ENCODE results near the gene TBC1D14.

The TBC1D14 gene

DNA sequence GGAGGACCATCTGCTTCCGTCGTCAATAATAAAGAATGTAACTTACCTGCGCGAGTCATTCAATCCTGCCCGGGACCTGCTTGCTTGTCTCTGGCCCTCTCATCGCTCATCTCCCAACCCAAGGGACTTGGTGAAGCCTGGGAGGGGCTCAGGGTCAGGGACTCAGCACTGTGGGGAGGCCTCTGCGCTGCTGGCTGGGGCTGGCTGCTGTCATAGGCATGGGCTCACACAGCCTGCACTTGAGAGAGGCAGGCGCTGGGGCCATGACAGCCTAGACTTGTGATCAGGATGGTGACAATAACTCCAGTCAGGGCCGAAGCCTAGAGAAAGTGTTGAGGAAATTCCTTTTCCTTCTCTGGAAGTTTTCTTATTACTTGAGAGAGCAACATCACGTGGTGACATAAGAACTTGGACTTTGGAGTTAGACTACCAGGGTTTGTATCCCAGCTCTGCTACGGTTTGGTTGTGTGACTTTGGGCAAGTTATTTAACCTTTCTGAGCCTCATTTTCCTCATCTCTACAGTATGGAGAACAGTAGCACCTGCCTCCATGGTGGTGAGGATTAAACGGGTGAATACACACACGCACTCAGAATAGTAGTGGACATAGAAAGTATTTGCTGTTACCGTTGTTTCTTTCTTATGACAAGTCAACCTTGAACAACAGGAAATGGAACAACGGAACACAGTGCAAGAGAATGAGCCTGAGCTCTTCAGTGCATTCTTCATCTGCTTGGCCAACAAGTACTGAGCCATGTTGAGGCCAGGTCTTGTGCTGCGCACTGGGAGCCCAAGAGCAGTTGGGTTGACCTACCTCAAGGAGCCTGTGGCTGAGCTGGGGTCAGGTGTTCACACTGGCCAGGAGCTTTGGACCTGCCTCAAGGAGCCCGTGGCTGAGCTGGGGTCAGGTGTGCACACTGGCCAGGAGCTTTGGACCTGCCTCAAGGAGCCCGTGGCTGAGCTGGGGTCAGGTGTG is 60.5 kb downstream of the TBC1D14 start:
- Histone ChIP-seq H3K27me3 (ENCODE audit: insufficient read depth, low read length, poor library complexity, severe bottlenecking) (no peaks in the 10 kb centered on the region), H3K9me2 (replicated peaks; ENCODE audit: low read depth, low read length) (no peaks in the 10 kb centered on the region), H3F3A (ENCODE audit: low read depth) (no peaks in the 10 kb centered on the region), H2AFZ (ENCODE audit: low read length) (no peak overlapping the region), H3K79me2 (ENCODE audit: insufficient read depth, low read length) (no peaks in the 10 kb centered on the region), H3K4me2 (ENCODE audit: low read depth, low read length, poor library complexity, severe bottlenecking) (no peak overlapping the region), H3K9me3 (ENCODE audit: insufficient read depth, low read depth, low read length) (no peaks in the 10 kb centered on the region), H4K20me1 (ENCODE audit: insufficient read depth, low read length, poor library complexity, severe bottlenecking) (no peaks in the 10 kb centered on the region), H3K36me3 (ENCODE audit: insufficient read depth, low read length) (peaks cover 20% of the 10 kb centered on the region; the same call in 1 of the 2 replicates), H3K4me1 (ENCODE audit: insufficient read depth, low read length, poor library complexity, severe bottlenecking) (no peaks in the 10 kb centered on the region), H3K9ac (ENCODE audit: low read depth, low read length, poor library complexity, severe bottlenecking) (no peak overlapping the region), H3K4me3 (ENCODE audit: low read length, poor library complexity, severe bottlenecking) (no peak overlapping the region)
- TF ChIP-seq, protein P1, sequence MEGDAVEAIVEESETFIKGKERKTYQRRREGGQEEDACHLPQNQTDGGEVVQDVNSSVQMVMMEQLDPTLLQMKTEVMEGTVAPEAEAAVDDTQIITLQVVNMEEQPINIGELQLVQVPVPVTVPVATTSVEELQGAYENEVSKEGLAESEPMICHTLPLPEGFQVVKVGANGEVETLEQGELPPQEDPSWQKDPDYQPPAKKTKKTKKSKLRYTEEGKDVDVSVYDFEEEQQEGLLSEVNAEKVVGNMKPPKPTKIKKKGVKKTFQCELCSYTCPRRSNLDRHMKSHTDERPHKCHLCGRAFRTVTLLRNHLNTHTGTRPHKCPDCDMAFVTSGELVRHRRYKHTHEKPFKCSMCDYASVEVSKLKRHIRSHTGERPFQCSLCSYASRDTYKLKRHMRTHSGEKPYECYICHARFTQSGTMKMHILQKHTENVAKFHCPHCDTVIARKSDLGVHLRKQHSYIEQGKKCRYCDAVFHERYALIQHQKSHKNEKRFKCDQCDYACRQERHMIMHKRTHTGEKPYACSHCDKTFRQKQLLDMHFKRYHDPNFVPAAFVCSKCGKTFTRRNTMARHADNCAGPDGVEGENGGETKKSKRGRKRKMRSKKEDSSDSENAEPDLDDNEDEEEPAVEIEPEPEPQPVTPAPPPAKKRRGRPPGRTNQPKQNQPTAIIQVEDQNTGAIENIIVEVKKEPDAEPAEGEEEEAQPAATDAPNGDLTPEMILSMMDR (conservative IDR thresholded peaks at IDR 0.05; ENCODE audit: low read length): no peak
- no peak for TF ChIP-seq EZH2phosphoT487 (IDR thresholded peaks at IDR 0.05; ENCODE audit: borderline replicate concordance)

DNA sequence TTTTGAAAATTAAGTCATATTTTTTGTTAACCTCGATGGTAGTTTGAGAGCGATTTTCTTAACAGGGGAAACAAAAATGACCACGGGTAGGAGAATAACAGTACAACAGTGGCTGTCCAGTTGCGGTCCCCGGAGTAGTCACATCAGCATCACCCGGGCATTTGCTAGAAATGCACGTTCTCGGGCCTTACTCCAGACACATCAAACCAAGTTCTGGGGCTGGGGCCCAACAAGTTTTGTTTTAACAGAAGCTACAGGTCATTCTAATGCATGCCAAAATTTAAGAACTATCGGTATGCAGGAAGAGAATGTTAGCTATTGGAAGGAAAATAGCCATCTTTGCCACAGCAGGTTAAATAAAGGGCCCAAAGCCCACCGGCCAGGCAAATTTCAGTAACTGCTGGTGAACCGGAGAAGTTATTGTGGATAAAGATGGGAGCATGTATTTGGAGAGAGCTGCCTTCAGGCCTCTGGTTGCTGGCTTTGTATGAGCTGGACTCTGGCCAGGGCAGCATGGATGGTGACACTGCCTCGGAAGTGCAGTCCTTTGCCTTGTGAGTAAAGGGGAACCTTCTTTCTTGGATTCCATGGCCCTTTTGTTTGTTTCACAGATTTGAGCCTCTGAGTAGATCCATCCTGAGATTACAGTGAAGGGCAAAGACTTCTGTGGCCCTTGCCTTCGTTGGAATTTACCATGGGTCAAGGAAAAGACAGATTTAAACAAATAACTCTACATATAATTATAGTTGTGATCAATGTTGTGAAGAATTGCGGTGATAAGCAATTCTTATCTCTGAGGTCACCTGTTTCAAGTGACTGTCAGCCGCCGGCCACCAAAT is 62.1 kb downstream of the TBC1D14 start:
- H3K36me3 ChIP-seq (ENCODE audit: insufficient read depth, low read length): peaks cover 20% of the 10 kb centered on the region; the same call in 1 of the 2 replicates
- H2AFZ ChIP-seq (ENCODE audit: low read length): no peak overlapping the region
- H3K9ac ChIP-seq (ENCODE audit: low read depth, low read length, poor library complexity, severe bottlenecking): no peak overlapping the region

DNA sequence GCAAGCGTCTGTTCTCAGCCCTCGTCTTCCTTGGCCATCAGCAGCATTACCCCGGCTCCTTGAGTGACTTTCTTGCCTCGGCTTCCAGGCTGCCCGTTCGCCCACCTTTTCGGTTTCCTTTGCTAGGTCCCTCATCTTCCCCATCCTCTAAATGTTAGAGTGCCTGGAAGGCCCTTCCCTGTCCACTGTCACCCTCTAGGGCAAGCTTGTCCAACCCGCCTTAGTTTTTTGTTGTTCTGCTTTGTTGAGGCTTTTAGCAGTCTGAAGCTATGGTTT is 62.7 kb downstream of the TBC1D14 start:
- no peak overlapping the region for H3K4me3 ChIP-seq (ENCODE audit: low read length, poor library complexity, severe bottlenecking)
- H3K79me2 ChIP-seq (ENCODE audit: insufficient read depth, low read length): no peaks in the 10 kb centered on the region
- TF ChIP-seq, protein P1 (conservative IDR thresholded peaks at IDR 0.05; ENCODE audit: low read length): no peak
- no peak for TF ChIP-seq EZH2phosphoT487 (IDR thresholded peaks at IDR 0.05; ENCODE audit: borderline replicate concordance)
- no peaks in the 10 kb centered on the region for H3K9me2 ChIP-seq (replicated peaks; ENCODE audit: low read depth, low read length)
- H2AFZ ChIP-seq (ENCODE audit: low read length): no peak overlapping the region
- no peaks in the 10 kb centered on the region for H3K27me3 ChIP-seq (ENCODE audit: insufficient read depth, low read length, poor library complexity, severe bottlenecking)
- H3F3A ChIP-seq (ENCODE audit: low read depth): no peaks in the 10 kb centered on the region
- no peak overlapping the region for H3K4me2 ChIP-seq (ENCODE audit: low read depth, low read length, poor library complexity, severe bottlenecking)
- no peaks in the 10 kb centered on the region for H3K4me1 ChIP-seq (ENCODE audit: insufficient read depth, low read length, poor library complexity, severe bottlenecking)
- no peaks in the 10 kb centered on the region for H3K9me3 ChIP-seq (ENCODE audit: insufficient read depth, low read depth, low read length)
- no peak overlapping the region for H3K9ac ChIP-seq (ENCODE audit: low read depth, low read length, poor library complexity, severe bottlenecking)
- no peaks in the 10 kb centered on the region for H4K20me1 ChIP-seq (ENCODE audit: insufficient read depth, low read length, poor library complexity, severe bottlenecking)
- H3K36me3 ChIP-seq (ENCODE audit: insufficient read depth, low read length): peaks cover 20% of the 10 kb centered on the region; the same call in 1 of the 2 replicates

More for the DNA sequence above, 62.1 kb downstream of the TBC1D14 start:
- Histone ChIP-seq H3K4me1 (ENCODE audit: insufficient read depth, low read length, poor library complexity, severe bottlenecking) (no peaks in the 10 kb centered on the region), H3F3A (ENCODE audit: low read depth) (no peaks in the 10 kb centered on the region), H3K4me3 (ENCODE audit: low read length, poor library complexity, severe bottlenecking) (no peak overlapping the region), H3K4me2 (ENCODE audit: low read depth, low read length, poor library complexity, severe bottlenecking) (no peak overlapping the region), H3K27me3 (ENCODE audit: insufficient read depth, low read length, poor library complexity, severe bottlenecking) (no peaks in the 10 kb centered on the region), H3K79me2 (ENCODE audit: insufficient read depth, low read length) (no peaks in the 10 kb centered on the region), H3K9me3 (ENCODE audit: insufficient read depth, low read depth, low read length) (no peaks in the 10 kb centered on the region), H4K20me1 (ENCODE audit: insufficient read depth, low read length, poor library complexity, severe bottlenecking) (no peaks in the 10 kb centered on the region), H3K9me2 (replicated peaks; ENCODE audit: low read depth, low read length) (no peaks in the 10 kb centered on the region)
- TF ChIP-seq, protein P1 (conservative IDR thresholded peaks at IDR 0.05; ENCODE audit: low read length): no peak
- TF ChIP-seq EZH2phosphoT487 (IDR thresholded peaks at IDR 0.05; ENCODE audit: borderline replicate concordance): no peak

Measured in Loucy (cell line).